ENCODE data around the gene FGF12.

- TF ChIP-seq POLR2A (IDR thresholded peaks at IDR 0.05) = no peak
- TF ChIP-seq CTCF (IDR thresholded peaks at IDR 0.05) = no peak
- TF ChIP-seq EP300 (IDR thresholded peaks at IDR 0.05; ENCODE audit: low read depth) = no peak
These were observed 424.6 kb downstream of the FGF12 start for GRCh38 chr3:192302721-192303120.
